K562 (cell line): Measurements from ENCODE around the gene CRELD2. TPM values are rescaled to one million over a fixed set of nuclear protein-coding genes. Genes with fewer than 3 reads are reported as not detected.

ENCODE experiments used
- ATF7 ChIP-seq: fragments of 450-650 bp; IDR thresholded peaks from 2 replicates; pipeline ENCODE4 v1.7.1; 2014; ENCODE audit warnings: mild to moderate bottlenecking, moderate library complexity
- CBX2 ChIP-seq: fragments of 200-600 bp; sonication (generic); IDR thresholded peaks from one replicate; pipeline ENCODE4 v1.6.1; 2012; ENCODE audit warnings: mild to moderate bottlenecking, low read length, inconsistent platforms; ENCODE audit not compliant: insufficient read depth, poor library complexity, severe bottlenecking
- CC2D1A ChIP-seq: fragments of 450-650 bp; IDR thresholded peaks from 2 replicates; pipeline ENCODE4 v1.6.1; 2017; ENCODE audit warnings: mild to moderate bottlenecking
- CEBPZ ChIP-seq: fragments of 150-350 bp; IDR thresholded peaks from 2 replicates; pipeline ENCODE4 v1.6.1; 2014; ENCODE audit warnings: low read depth, mild to moderate bottlenecking, low read length, borderline replicate concordance
- CHD1 ChIP-seq: fragments of 200-600 bp; sonication (generic); IDR thresholded peaks from one replicate; pipeline ENCODE4 v1.6.1; 2012; ENCODE audit warnings: mild to moderate bottlenecking, moderate library complexity, low read length, inconsistent platforms
- E2F1 ChIP-seq: sonication (generic); formaldehyde crosslinking; IDR thresholded peaks from 2 replicates; pipeline ENCODE4 v1.8.1; 2023; ENCODE audit warnings: mild to moderate bottlenecking, missing genetic modification reagents, moderate library complexity
- E2F5 ChIP-seq: sonication (generic); formaldehyde crosslinking; IDR thresholded peaks from 2 replicates; pipeline ENCODE4 v1.8.0; 2022; ENCODE audit warnings: mild to moderate bottlenecking, missing genetic modification reagents
- GABPB1 ChIP-seq: sonication (generic); formaldehyde crosslinking; IDR thresholded peaks from 2 replicates; pipeline ENCODE4 v1.8.0; 2022; ENCODE audit warnings: mild to moderate bottlenecking, missing genetic modification reagents
- PRDM10 ChIP-seq: fragments of 450-650 bp; IDR thresholded peaks from 2 replicates; pipeline ENCODE4 v1.6.1; 2018; ENCODE audit not compliant: partially characterized antibody
- SMARCC2 ChIP-seq: fragments of 450-650 bp; IDR thresholded peaks from 2 replicates; pipeline ENCODE4 v1.6.1; 2017; ENCODE audit warnings: antibody characterized with exemption, moderate library complexity, mild to moderate bottlenecking, low read depth
- THRA ChIP-seq: fragments of 450-650 bp; IDR thresholded peaks from 2 replicates; pipeline ENCODE4 v1.6.1; 2017; ENCODE audit warnings: mild to moderate bottlenecking, moderate library complexity
- TRIM24 ChIP-seq, 2 experiments: fragments of 450-650 bp; IDR thresholded peaks; 2 replicates each; pipeline ENCODE4 v1.6.1; 2016
- TRIM28 ChIP-seq: fragments of 450-650 bp; IDR thresholded peaks from 2 replicates; pipeline ENCODE4 v1.6.1; 2017
- ZFPM2 ChIP-seq: fragments of 250-450 bp; sonication (Bioruptor Pico); IDR thresholded peaks from 2 replicates; pipeline ENCODE4 v1.5.1; 2022; ENCODE audit warnings: mild to moderate bottlenecking
- ZKSCAN8 ChIP-seq: fragments of 200-800 bp; sonication (Bioruptor generic); IDR thresholded peaks from 2 replicates; pipeline ENCODE4 v1.6.1; 2016; ENCODE audit warnings: missing genetic modification characterization, missing compliant biosample characterization
- ZNF146 ChIP-seq: IDR thresholded peaks from one replicate; pipeline ENCODE4 v1.6.1; 2018; ENCODE audit warnings: missing compliant biosample characterization; ENCODE audit not compliant: unreplicated experiment
- ZNF696 ChIP-seq: fragments of 250-450 bp; sonication (Bioruptor Pico); conservative IDR thresholded peaks from 2 replicates; pipeline ENCODE4 v1.4.0; 2020; ENCODE audit warnings: mild to moderate bottlenecking, moderate library complexity
- polyA plus RNA-seq, 8 experiments: library from polyadenylated mRNA; depleted of rRNA in 4 of 8; stranded (reverse) in 5 of 8; unstranded in 3 of 8; fragments of >200 nt; fragmentation: Nextera tagmentation in 2 of 8; fragmentation: Illumina TruSeq in 1 of 8; extraction: Ambion mirVana in 2 of 8; extraction: Trizol in 1 of 8; gene quantifications; 2 replicates each; pipeline versions ENCODE4 v1.2.1 to v1.2.3, GENCODE V29; 2011 to 2014; ENCODE audit warnings: inconsistent platforms in 1 of 8, missing spikeins in 1 of 8
- total RNA-seq, 7 experiments: library from RNA; depleted of rRNA in 6 of 7; stranded (reverse); fragments of >200 nt in 6 of 7; fragmentation: Illumina TruSeq in 2 of 7; extraction: Trizol in 2 of 7; gene quantifications; 2 replicates each; pipeline versions ENCODE4 v1.2.1 to v1.2.3, GENCODE V29; 2011 to 2021; ENCODE audit warnings: low replicate concordance in 1 of 7

CRELD2 gene
- total and polyA plus RNA-seq, 9 of the 15 experiments (the other 6 are each of a cell fraction or from before 2014, with no cell fraction given) = 0.96 to 25.3 (median 8.8) TPM

- TF ChIP-seq E2F1 (CRISPR knock-in tag) (no peak), ZNF696 (no peak), CHD1 (peak; percentile 81), ZNF146 (no peak), SMARCC2 (no peak), CC2D1A (no peak), GABPB1 (peak; percentile 85), TRIM28 (no peak), CEBPZ (no peak), E2F5 (CRISPR knock-in tag) (no peak), TRIM24 (IDR thresholded peaks at IDR 0.05) (no peak), ATF7 (peak; percentile 60), ZKSCAN8 (CRISPR knock-in tag) (no peak), ZFPM2 (CRISPR knock-in tag) (no peak), CBX2 (no peak), PRDM10 (no peak), THRA (no peak)
Observed at GRCh38 chr22:49960159-49961004, 41.9 kb downstream of the CRELD2 start, which contains the start of gene PIM3 (continued).
